Esophagus mucosa (tissue), 1 donor: ENCODE results near the gene ATOSB. TPM values are rescaled to one million over a fixed set of nuclear protein-coding genes. Genes with fewer than 3 reads are reported as not detected.

ENCODE experiments used
- total RNA-seq: library from RNA; stranded (reverse); gene quantifications from one replicate; pipeline ENCODE4 v1.2.4, GENCODE V29; 2023
- donor health status: DM: yes; HTN: yes; CAD: no.

Gene ATOSB
- total RNA-seq, 1 donor from 2014 or later: 22.7 TPM

Other genes with a start within 250 kb of the ATOSB start
- gene PHF24, start 157.6 kb downstream of the ATOSB start, total RNA-seq: 0.48 TPM
- gene DNAJB5, start 126.1 kb downstream of the ATOSB start, total RNA-seq: 3.4 TPM
- gene VCP, start 43.2 kb downstream of the ATOSB start, total RNA-seq: 158 TPM
- gene FANCG, start 35.9 kb downstream of the ATOSB start, total RNA-seq: 22.0 TPM
- 22.8 TPM for gene PIGO, start 19.3 kb downstream of the ATOSB start, total RNA-seq
- gene STOML2, start 12.7 kb downstream of the ATOSB start, total RNA-seq: 126 TPM
- 31.0 TPM for gene UNC13B, start 46.1 kb upstream of the ATOSB start, total RNA-seq